ENCODE data around the gene AP1B1. TPM values are rescaled to one million over a fixed set of nuclear protein-coding genes. Genes with fewer than 3 reads are reported as not detected.
A peak's percentile ranks its signal among the peaks of the same experiment; 100 is the strongest.

Gene AP1B1
- total RNA-seq, 1 experiment from 2014 or later: 101 TPM

DNA sequence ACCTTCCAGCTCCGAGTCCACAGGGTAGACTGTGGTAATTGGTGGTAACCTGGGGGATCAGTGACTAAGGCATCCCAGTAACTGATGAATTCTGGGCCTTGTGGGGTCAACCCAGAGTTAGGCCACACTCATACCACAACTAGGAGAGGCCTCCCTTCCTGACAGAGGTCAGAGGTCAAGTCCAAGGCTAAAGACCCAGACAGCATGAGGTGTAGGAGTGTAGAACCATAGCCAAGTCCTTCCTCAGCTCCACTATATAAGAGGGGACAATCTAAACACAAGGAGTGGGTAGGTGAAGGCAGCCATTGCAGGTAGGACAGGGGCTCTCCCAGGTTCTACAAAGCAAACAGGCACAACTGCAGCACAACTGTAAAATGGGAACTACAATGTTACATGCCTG, 4.6 kb downstream of the AP1B1 start:
- no peak overlapping the region for H3K4me3 ChIP-seq (ENCODE audit: low read depth, low read length)
- intact Hi-C loops (cut with micrococcal nuclease; ENCODE audit: unreplicated experiment): no loop called here
- peaks cover 62% of the 10 kb centered on the region for H3K4me1 Mint-ChIP-seq (ENCODE audit: low read depth, unreplicated experiment)
- H3K36me3 ChIP-seq (ENCODE audit: control insufficient read depth, insufficient read depth, low read length): peaks cover 1% of the 10 kb centered on the region; the same call in 1 of the 2 replicates
- H3K27me3 Mint-ChIP-seq (ENCODE audit: insufficient read depth, unreplicated experiment): no peaks in the 10 kb centered on the region
- H3K27me3 ChIP-seq (replicated peaks; ENCODE audit: control insufficient read depth, insufficient read depth, low read length): no peaks in the 10 kb centered on the region
- POLR2A ChIA-PET: interaction anchor here (0.7 kb wide), 1 partner anchor 66 kb away, joined by 6 read pairs; no protein-coding TSS in a partner anchor
- H3K4me3 Mint-ChIP-seq (ENCODE audit: unreplicated experiment): no peak overlapping the region
- H3K4me1 ChIP-seq: peaks cover 72% of the 10 kb centered on the region
- peaks cover 40% of the 10 kb centered on the region for H3K36me3 Mint-ChIP-seq (ENCODE audit: insufficient read depth, unreplicated experiment)
- BruUV-seq (replicated peaks): no TSS peak
- H3K9me3 ChIP-seq: no peaks in the 10 kb centered on the region
- TF ChIP-seq, protein P1, sequence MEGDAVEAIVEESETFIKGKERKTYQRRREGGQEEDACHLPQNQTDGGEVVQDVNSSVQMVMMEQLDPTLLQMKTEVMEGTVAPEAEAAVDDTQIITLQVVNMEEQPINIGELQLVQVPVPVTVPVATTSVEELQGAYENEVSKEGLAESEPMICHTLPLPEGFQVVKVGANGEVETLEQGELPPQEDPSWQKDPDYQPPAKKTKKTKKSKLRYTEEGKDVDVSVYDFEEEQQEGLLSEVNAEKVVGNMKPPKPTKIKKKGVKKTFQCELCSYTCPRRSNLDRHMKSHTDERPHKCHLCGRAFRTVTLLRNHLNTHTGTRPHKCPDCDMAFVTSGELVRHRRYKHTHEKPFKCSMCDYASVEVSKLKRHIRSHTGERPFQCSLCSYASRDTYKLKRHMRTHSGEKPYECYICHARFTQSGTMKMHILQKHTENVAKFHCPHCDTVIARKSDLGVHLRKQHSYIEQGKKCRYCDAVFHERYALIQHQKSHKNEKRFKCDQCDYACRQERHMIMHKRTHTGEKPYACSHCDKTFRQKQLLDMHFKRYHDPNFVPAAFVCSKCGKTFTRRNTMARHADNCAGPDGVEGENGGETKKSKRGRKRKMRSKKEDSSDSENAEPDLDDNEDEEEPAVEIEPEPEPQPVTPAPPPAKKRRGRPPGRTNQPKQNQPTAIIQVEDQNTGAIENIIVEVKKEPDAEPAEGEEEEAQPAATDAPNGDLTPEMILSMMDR (IDR thresholded peaks at IDR 0.05; ENCODE audit: insufficient read depth in 1 of 2, low read depth in 1 of 2, low read length in 1 of 2, severe bottlenecking in 1 of 2, unreplicated experiment in 1 of 2): no peak
- CTCF ChIA-PET: no interaction called here
- peak in 1 of 2 experiments; percentile 22 for DNase-seq
- no peaks in the 10 kb centered on the region for H3K9me3 Mint-ChIP-seq (ENCODE audit: unreplicated experiment)
- H3K27ac Mint-ChIP-seq (ENCODE audit: unreplicated experiment): no peak overlapping the region

DNA sequence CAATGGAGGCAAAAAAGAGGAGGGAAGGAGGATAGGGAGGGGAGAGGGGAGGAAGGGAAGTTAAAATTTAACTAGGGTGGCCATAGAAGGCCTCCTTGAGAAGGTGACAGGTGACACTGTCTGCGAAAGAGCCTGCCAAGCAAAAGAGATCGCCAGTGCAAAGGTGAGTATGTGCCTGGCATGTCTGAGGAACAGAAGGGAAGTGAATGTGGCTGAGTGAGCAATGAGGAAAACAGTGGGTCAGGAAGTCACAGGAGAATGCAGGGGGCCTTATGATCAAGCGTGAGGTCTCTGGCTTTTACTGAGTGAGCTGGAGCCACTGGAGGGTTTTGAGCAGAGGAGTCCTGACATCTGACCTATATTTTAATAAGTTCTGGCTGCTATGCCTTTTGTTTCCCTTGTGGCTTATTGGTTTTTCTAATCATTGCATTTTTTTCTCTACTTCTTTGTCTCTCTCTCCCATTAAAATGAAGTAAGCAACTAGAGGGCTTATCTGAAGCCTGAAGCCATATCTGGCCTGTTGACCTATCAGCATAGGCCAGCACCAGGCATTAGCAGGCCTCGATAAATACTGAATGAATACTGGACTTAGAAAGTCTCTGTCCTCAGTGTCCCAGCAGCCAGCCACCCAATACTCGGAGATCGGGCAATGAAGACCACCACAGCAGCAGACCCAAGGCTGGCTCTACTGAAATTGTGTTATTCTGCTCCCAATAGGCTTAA, 5.6 kb downstream of the AP1B1 start:
- H3K27ac Mint-ChIP-seq (ENCODE audit: unreplicated experiment): peak overlapping the region; percentile 56
- CTCF ChIA-PET: no interaction called here
- peaks cover 76% of the 10 kb centered on the region for H3K4me1 ChIP-seq

DNA sequence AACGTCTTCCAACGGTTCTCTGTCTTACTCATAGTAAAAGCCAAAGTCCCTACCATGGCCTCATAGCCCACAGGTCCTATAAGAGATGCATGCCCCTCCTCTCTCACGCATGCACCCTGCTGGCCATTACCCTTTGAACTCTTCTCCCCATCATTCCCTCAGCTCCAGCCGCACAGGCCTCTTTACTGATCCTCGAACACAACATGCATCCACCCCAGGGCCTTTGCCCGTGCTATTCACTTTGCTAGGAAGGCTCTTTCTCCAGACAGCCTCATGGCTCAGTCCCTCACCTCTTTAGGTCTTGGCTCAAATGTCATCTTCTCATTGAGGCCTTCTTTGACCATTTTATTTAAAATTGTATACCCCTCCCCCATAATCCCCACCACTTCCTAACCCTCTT, 7.5 kb downstream of the AP1B1 start:
- Mint-ChIP-seq H3K9me3 (ENCODE audit: unreplicated experiment) (no peaks in the 10 kb centered on the region), H3K27me3 (ENCODE audit: insufficient read depth, unreplicated experiment) (no peaks in the 10 kb centered on the region), H3K4me1 (ENCODE audit: low read depth, unreplicated experiment) (peaks cover 68% of the 10 kb centered on the region), H3K27ac (ENCODE audit: unreplicated experiment) (peak overlapping the region; percentile 14), H3K36me3 (ENCODE audit: insufficient read depth, unreplicated experiment) (peaks cover 39% of the 10 kb centered on the region), H3K4me3 (ENCODE audit: unreplicated experiment) (no peak overlapping the region)
- BruUV-seq (replicated peaks): no TSS peak
- Histone ChIP-seq H3K4me3 (ENCODE audit: low read depth, low read length) (no peak overlapping the region), H3K27me3 (replicated peaks; ENCODE audit: control insufficient read depth, insufficient read depth, low read length) (no peaks in the 10 kb centered on the region), H3K4me1 (peaks cover 75% of the 10 kb centered on the region), H3K9me3 (no peaks in the 10 kb centered on the region), H3K36me3 (ENCODE audit: control insufficient read depth, insufficient read depth, low read length) (peaks cover 1% of the 10 kb centered on the region; the same call in 1 of the 2 replicates)
- ChIA-PET CTCF (no interaction called here), POLR2A (no interaction called here)
- TF ChIP-seq, protein P1 (IDR thresholded peaks at IDR 0.05; ENCODE audit: insufficient read depth in 1 of 2, low read depth in 1 of 2, low read length in 1 of 2, severe bottlenecking in 1 of 2, unreplicated experiment in 1 of 2): no peak
- intact Hi-C loops (cut with micrococcal nuclease; ENCODE audit: unreplicated experiment): no loop called here
- DNase-seq: no peak

More for the DNA sequence above, 5.6 kb downstream of the AP1B1 start:
- Mint-ChIP-seq H3K36me3 (ENCODE audit: insufficient read depth, unreplicated experiment) (peaks cover 31% of the 10 kb centered on the region), H3K9me3 (ENCODE audit: unreplicated experiment) (no peaks in the 10 kb centered on the region), H3K4me3 (ENCODE audit: unreplicated experiment) (peak overlapping the region; percentile 58), H3K4me1 (ENCODE audit: low read depth, unreplicated experiment) (peaks cover 61% of the 10 kb centered on the region), H3K27me3 (ENCODE audit: insufficient read depth, unreplicated experiment) (no peaks in the 10 kb centered on the region)
- POLR2A ChIA-PET: no interaction called here
- H3K9me3 ChIP-seq: no peaks in the 10 kb centered on the region
- TSS peak; percentile 92 for BruUV-seq (replicated peaks)
- DNase-seq: peak; percentile 72 to 87
- H3K27me3 ChIP-seq (replicated peaks; ENCODE audit: control insufficient read depth, insufficient read depth, low read length): no peaks in the 10 kb centered on the region
- intact Hi-C loops (cut with micrococcal nuclease; ENCODE audit: unreplicated experiment): loop anchor here (1.0 kb wide), 1 partner anchor 9 kb away; no protein-coding TSS in a partner anchor
- H3K4me3 ChIP-seq (ENCODE audit: low read depth, low read length): 0 out of 2 replicates have a peak overlapping the region, but pooled peaks have one; percentile 1
- TF ChIP-seq, protein P1 (IDR thresholded peaks at IDR 0.05; ENCODE audit: insufficient read depth in 1 of 2, low read depth in 1 of 2, low read length in 1 of 2, severe bottlenecking in 1 of 2, unreplicated experiment in 1 of 2): no peak
- H3K36me3 ChIP-seq (ENCODE audit: control insufficient read depth, insufficient read depth, low read length): peaks cover 1% of the 10 kb centered on the region; the same call in 1 of the 2 replicates
